ENCODE results near the gene SEBOX. TPM values are rescaled to one million over a fixed set of nuclear protein-coding genes. Genes with fewer than 3 reads are reported as not detected.

Gene SEBOX
- total RNA-seq, 1 donor from 2014 or later: not detected

DNA sequence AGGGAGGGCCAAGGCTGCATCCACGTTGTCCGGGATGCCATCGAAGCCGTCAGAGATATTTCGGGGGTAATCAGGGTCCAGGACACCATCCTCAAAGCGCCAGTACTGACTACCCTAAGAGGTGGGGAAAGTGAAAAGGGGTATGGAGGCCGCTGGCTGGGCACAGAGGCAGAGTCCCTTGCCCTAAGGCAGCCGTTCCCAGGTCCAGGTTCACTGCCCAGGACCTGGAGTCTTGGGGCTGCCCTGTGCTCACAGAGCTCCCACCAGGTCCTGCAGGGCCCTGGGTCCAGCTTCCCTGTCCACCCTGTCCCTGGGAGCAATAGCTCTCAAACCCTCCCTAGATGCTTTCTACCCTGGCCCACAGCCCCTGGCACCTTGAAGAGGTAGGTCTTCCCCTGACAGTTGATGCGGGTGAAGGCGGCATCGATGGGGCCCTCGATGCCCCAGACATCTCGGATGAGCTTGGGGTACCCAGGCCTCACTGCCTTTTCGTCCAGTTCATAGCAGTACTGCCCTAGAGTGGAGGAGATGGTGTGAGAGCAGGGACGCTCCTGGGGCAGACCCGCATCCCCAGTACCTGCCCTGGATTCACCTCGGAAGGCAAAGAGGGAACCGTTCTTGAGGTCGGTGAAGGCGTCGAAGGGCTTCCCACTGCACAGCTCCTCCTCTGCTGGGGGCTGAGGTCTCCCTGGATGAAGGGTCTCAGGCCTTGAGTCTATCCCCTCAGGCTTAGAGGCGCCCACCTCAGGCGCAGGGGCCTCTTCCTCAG, 4.1 kb upstream of the SEBOX start:
- H3K36me3 Mint-ChIP-seq (ENCODE audit: low read depth): peaks cover 6% of the 10 kb centered on the region
- no peak overlapping the region for H3K27ac Mint-ChIP-seq
- H3K9me3 Mint-ChIP-seq: no peaks in the 10 kb centered on the region
- H3K4me3 Mint-ChIP-seq: no peak overlapping the region
- no peaks in the 10 kb centered on the region for H3K27me3 Mint-ChIP-seq
- DNase-seq: no peak
- H3K4me1 Mint-ChIP-seq: peaks cover 21% of the 10 kb centered on the region
- intact Hi-C loops (cut with micrococcal nuclease): no loop called here

GRCh38 chr17:28368306-28368831, 3.4 kb upstream of the SEBOX start:
- Mint-ChIP-seq H3K4me3 (no peak overlapping the region), H3K36me3 (ENCODE audit: low read depth) (peaks cover 2% of the 10 kb centered on the region), H3K4me1 (peaks cover 17% of the 10 kb centered on the region), H3K27ac (no peak overlapping the region), H3K27me3 (no peaks in the 10 kb centered on the region), H3K9me3 (no peaks in the 10 kb centered on the region)
- DNase-seq: no peak
- intact Hi-C loops (cut with micrococcal nuclease): no loop called here

- H3K4me3 Mint-ChIP-seq: no peak overlapping the region
- no peaks in the 10 kb centered on the region for H3K36me3 Mint-ChIP-seq (ENCODE audit: low read depth)
- no peak overlapping the region for H3K27ac Mint-ChIP-seq
- no peak for DNase-seq
- H3K4me1 Mint-ChIP-seq: peaks cover 11% of the 10 kb centered on the region
- intact Hi-C loops (cut with micrococcal nuclease): no loop called here
- no peaks in the 10 kb centered on the region for H3K27me3 Mint-ChIP-seq
- no peaks in the 10 kb centered on the region for H3K9me3 Mint-ChIP-seq
These were observed 2.8 kb upstream of the SEBOX start for GRCh38 chr17:28367641-28368305.

DNA sequence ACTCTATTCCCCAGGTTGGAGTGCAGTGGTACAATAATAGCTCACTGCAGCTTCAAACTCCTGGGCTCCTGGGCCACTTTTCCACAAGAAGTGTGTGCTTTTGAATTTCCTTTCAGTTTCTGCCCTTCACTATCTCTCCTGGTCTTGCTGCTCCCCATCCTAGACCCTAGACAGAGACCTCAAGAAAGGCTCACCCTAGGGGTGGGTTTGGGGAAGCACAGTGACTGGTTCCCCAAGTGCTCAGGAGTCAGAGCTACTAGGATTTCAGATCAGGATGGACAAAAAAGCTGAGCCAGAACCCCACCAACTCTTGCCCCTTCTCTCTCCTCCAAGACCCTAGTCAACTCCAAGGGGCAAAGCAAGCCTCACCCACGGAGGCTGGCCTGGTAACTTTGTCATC, 1.6 kb upstream of the SEBOX start:
- Mint-ChIP-seq H3K4me3 (no peak overlapping the region), H3K36me3 (ENCODE audit: low read depth) (no peaks in the 10 kb centered on the region), H3K4me1 (peaks cover 8% of the 10 kb centered on the region), H3K27me3 (no peaks in the 10 kb centered on the region), H3K9me3 (no peaks in the 10 kb centered on the region), H3K27ac (no peak overlapping the region)
- no peak for DNase-seq
- intact Hi-C loops (cut with micrococcal nuclease): no loop called here

DNA sequence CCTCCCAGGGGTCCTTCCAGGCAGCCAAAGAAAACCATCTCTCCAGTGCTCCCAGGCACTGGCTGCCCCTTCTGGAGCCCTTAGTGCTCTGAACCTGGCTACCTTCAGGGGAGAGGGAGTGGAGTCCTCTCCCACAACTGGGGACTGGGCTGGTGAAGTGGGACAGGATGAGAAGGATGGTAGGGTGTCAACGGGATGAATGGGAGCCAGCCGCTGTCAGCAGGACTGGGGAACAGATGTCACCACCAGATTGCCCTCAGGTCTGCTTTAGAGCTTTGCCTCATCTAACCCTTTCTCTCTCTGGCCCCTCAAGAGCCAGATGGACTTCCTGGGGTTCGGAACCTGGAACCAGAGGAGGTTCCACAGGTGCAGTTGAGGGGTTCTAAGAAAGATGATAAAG, 488 bp upstream of the SEBOX start:
- H3K4me3 Mint-ChIP-seq: no peak overlapping the region
- H3K9me3 Mint-ChIP-seq: no peaks in the 10 kb centered on the region
- H3K27ac Mint-ChIP-seq: no peak overlapping the region
- intact Hi-C loops (cut with micrococcal nuclease): no loop called here
- H3K27me3 Mint-ChIP-seq: no peaks in the 10 kb centered on the region
- DNase-seq: no peak
- peaks cover 10% of the 10 kb centered on the region for H3K36me3 Mint-ChIP-seq (ENCODE audit: low read depth)
- H3K4me1 Mint-ChIP-seq: peaks cover 4% of the 10 kb centered on the region

DNA sequence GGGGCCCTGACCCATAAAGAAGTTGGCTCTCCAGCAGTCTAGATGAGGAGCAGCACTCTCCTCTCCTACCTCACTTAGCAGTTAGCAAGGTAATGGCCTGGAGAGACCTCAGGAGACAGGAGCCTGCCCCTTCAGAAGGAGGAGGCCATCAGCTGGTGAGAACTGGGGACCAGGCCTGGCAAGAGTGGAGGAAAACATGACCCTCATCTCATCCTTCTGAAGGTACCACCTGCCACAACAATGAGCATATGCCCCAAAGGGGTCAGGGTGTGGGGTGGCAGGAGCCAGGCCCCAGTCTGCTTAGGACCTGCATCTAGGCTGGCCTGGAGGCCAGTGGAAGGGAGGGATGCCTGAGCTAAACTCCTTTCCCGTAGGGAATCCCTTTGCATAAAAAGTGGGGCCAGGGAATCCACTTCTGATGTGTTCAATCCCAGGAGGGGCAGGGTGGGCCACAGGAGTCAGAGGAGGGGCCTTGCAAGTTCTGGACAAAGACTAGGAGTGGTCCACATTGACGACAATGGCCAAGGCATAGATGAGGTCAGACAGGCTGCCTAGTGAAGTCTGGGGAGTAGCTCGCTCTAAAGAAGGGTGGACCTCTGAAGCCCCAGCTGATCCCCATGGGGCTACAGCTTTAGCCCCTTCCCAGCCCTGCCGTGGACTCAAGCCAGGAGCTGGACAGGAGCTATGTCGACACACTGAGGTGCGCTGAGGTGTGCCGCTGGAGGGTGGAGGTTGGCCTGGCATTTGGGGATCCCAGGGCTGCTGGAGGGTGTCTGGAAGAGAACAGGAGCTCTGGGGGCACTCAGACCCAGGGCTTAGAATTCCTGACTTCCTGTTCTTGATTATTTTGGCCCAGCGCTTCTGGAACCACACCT, 986 bp downstream of the SEBOX start:
- no peaks in the 10 kb centered on the region for H3K9me3 Mint-ChIP-seq
- DNase-seq: no peak
- no peaks in the 10 kb centered on the region for H3K27me3 Mint-ChIP-seq
- H3K27ac Mint-ChIP-seq: no peak overlapping the region
- no peaks in the 10 kb centered on the region for H3K4me1 Mint-ChIP-seq
- peaks cover 17% of the 10 kb centered on the region for H3K36me3 Mint-ChIP-seq (ENCODE audit: low read depth)
- intact Hi-C loops (cut with micrococcal nuclease): no loop called here
- H3K4me3 Mint-ChIP-seq: no peak overlapping the region

- peaks cover 17% of the 10 kb centered on the region for H3K36me3 Mint-ChIP-seq (ENCODE audit: low read depth)
These were observed 1.8 kb downstream of the SEBOX start for GRCh38 chr17:28363186-28363585.

DNA sequence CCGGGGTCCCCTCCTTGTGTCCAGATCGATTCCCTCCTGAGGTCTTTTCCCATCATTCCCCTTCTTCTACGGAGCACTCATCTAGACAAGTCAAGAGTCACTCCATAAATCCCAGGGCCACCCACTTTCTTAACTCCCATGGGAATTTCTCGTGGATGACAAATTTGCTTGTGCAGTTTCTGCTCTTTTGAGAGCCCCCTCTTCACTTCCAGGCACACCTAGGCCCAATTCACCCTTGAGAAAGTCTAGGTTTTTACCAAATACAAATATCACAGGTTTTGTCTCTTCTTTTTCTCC, 7.2 kb downstream of the SEBOX start:
- Mint-ChIP-seq H3K9me3 (no peaks in the 10 kb centered on the region), H3K27me3 (no peaks in the 10 kb centered on the region), H3K4me1 (peaks cover 19% of the 10 kb centered on the region), H3K36me3 (ENCODE audit: low read depth) (peaks cover 40% of the 10 kb centered on the region), H3K27ac (peak overlapping the region; percentile 93), H3K4me3 (peak overlapping the region; percentile 90)
- DNase-seq: no peak
- intact Hi-C loops (cut with micrococcal nuclease): loop anchor here (1.0 kb wide), 2 partner anchors 13 to 23 kb away; partner anchors contain the start of genes IFT20, SARM1 and TNFAIP1

More at GRCh38 chr17:28363186-28363585, 1.8 kb downstream of the SEBOX start:
- Mint-ChIP-seq H3K4me3 (no peak overlapping the region), H3K9me3 (no peaks in the 10 kb centered on the region), H3K4me1 (no peaks in the 10 kb centered on the region), H3K27me3 (no peaks in the 10 kb centered on the region), H3K27ac (no peak overlapping the region)
- DNase-seq: no peak
- intact Hi-C loops (cut with micrococcal nuclease): no loop called here

- Mint-ChIP-seq H3K9me3 (no peaks in the 10 kb centered on the region), H3K4me3 (peak within 1 kb of the TSS; percentile 90), H3K27me3 (no peaks in the 10 kb centered on the region), H3K27ac (peak within 1 kb of the TSS; percentile 93), H3K36me3 (ENCODE audit: low read depth) (peaks cover 42% of the 10 kb centered on the region), H3K4me1 (peaks cover 19% of the 10 kb centered on the region)
- DNase-seq: peak; percentile 99
- intact Hi-C loops (cut with micrococcal nuclease): loop anchor here (1.0 kb wide), 2 partner anchors 14 to 22 kb away; partner anchors contain the start of genes IFT20, SARM1 and TNFAIP1
These were observed 7.7 kb downstream of the SEBOX start, which contains the start of gene POLDIP2 for GRCh38 chr17:28357061-28357900. TSS of gene POLDIP2 (minus strand) at chr17:28357527. CDS start at chr17:28357448, 79 bp downstream.

- peaks cover 72% of the 10 kb centered on the region for H3K36me3 Mint-ChIP-seq (ENCODE audit: low read depth)
- H3K9me3 Mint-ChIP-seq: no peaks in the 10 kb centered on the region
- intact Hi-C loops (cut with micrococcal nuclease): no loop called here
- no peak for DNase-seq
- H3K27me3 Mint-ChIP-seq: no peaks in the 10 kb centered on the region
- no peak overlapping the region for H3K4me3 Mint-ChIP-seq
- no peak overlapping the region for H3K27ac Mint-ChIP-seq
- peaks cover 3% of the 10 kb centered on the region for H3K4me1 Mint-ChIP-seq
These were observed 14.7 kb downstream of the SEBOX start for GRCh38 chr17:28350271-28350670.

GRCh38 chr17:28348979-28349378, 16.0 kb downstream of the SEBOX start:
- peaks cover 66% of the 10 kb centered on the region for H3K36me3 Mint-ChIP-seq (ENCODE audit: low read depth)
- no peaks in the 10 kb centered on the region for H3K9me3 Mint-ChIP-seq
- H3K27ac Mint-ChIP-seq: no peak overlapping the region
- intact Hi-C loops (cut with micrococcal nuclease): no loop called here
- H3K4me1 Mint-ChIP-seq: no peaks in the 10 kb centered on the region
- DNase-seq: no peak
- no peaks in the 10 kb centered on the region for H3K27me3 Mint-ChIP-seq
- H3K4me3 Mint-ChIP-seq: no peak overlapping the region

GRCh38 chr17:28347261-28347891, 17.6 kb downstream of the SEBOX start:
- Mint-ChIP-seq H3K27ac (no peak overlapping the region), H3K27me3 (no peaks in the 10 kb centered on the region), H3K4me3 (no peak overlapping the region), H3K36me3 (ENCODE audit: low read depth) (peaks cover 65% of the 10 kb centered on the region), H3K9me3 (no peaks in the 10 kb centered on the region), H3K4me1 (no peaks in the 10 kb centered on the region)
- no peak for DNase-seq
- intact Hi-C loops (cut with micrococcal nuclease): no loop called here
